Measurements from ENCODE around the gene SLC30A2.

The SLC30A2 gene

GRCh38 chr1:26035959-26036755, 9.8 kb downstream of the SLC30A2 start:
- peak; percentile 93 for TF ChIP-seq CTCF (conservative IDR thresholded peaks at IDR 0.05; ENCODE audit: low read depth, low read length)
- DNase-seq (ENCODE audit: low read depth) = peak; percentile 67
- peak overlapping the region; percentile 78 for H3K4me3 ChIP-seq (ENCODE audit: low read depth, low read length)

- no peak for TF ChIP-seq CTCF (conservative IDR thresholded peaks at IDR 0.05; ENCODE audit: low read depth, low read length)
- peak; percentile 93 for DNase-seq (ENCODE audit: low read depth)
- H3K4me3 ChIP-seq (ENCODE audit: low read depth, low read length) = peak overlapping the region; percentile 78
Observed at GRCh38 chr1:26035203-26035958, 10.5 kb downstream of the SLC30A2 start.

GRCh38 chr1:26034504-26035202, 11.3 kb downstream of the SLC30A2 start:
- TF ChIP-seq CTCF (conservative IDR thresholded peaks at IDR 0.05; ENCODE audit: low read depth, low read length) = no peak
- H3K4me3 ChIP-seq (ENCODE audit: low read depth, low read length) = peak overlapping the region; percentile 78
- no peak for DNase-seq (ENCODE audit: low read depth)

GRCh38 chr1:26032656-26033357, 13.1 kb downstream of the SLC30A2 start:
- DNase-seq (ENCODE audit: low read depth) = no peak

GRCh38 chr1:26031611-26032220, 14.2 kb downstream of the SLC30A2 start:
- no peak for TF ChIP-seq CTCF (conservative IDR thresholded peaks at IDR 0.05; ENCODE audit: low read depth, low read length)
- no peak overlapping the region for H3K4me3 ChIP-seq (ENCODE audit: low read depth, low read length)
- peak; percentile 43 for DNase-seq (ENCODE audit: low read depth)

More at GRCh38 chr1:26032656-26033357, 13.1 kb downstream of the SLC30A2 start:
- H3K4me3 ChIP-seq (ENCODE audit: low read depth, low read length) = no peak overlapping the region
- TF ChIP-seq CTCF (conservative IDR thresholded peaks at IDR 0.05; ENCODE audit: low read depth, low read length) = no peak

GRCh38 chr1:26031196-26031595, 14.7 kb downstream of the SLC30A2 start:
- no peak for DNase-seq (ENCODE audit: low read depth)
- H3K4me3 ChIP-seq (ENCODE audit: low read depth, low read length) = no peak overlapping the region
- TF ChIP-seq CTCF (conservative IDR thresholded peaks at IDR 0.05; ENCODE audit: low read depth, low read length) = no peak
